GM23338 (cell line): Measurements from ENCODE around the gene EHD4. TPM values are rescaled to one million over a fixed set of nuclear protein-coding genes. Genes with fewer than 3 reads are reported as not detected.

Source experiments
- ATAC-seq: fragments of 200-7000 bp; cut with Tn5 transposase; 3 replicates; pipeline ENCODE4 v1.9.1; 2020
- DNase-seq: peaks from one replicate; pipeline ENCODE4 v3.0.0-alpha.2; 2015; ENCODE audit warnings: low spot score
- H2AFZ ChIP-seq: fragments of 200-600 bp; sonication (generic); 2 replicates; pipeline ENCODE4 v1.8.0; 2016; ENCODE audit warnings: antibody characterized with exemption, mild to moderate bottlenecking, moderate library complexity
- H3F3A ChIP-seq: fragments of 200-600 bp; sonication (generic); replicated peaks from 2 replicates; pipeline ENCODE4 v1.8.0; 2017; ENCODE audit warnings: antibody characterized with exemption, mixed run types, low read depth
- H3K27ac ChIP-seq: fragments of 200-600 bp; sonication (generic); 2 replicates; pipeline ENCODE4 v1.6.1; 2016; ENCODE audit warnings: low read depth
- H3K27me3 ChIP-seq: fragments of 200-600 bp; sonication (generic); 2 replicates; pipeline ENCODE4 v1.8.0; 2016; ENCODE audit warnings: mild to moderate bottlenecking, mixed run types, moderate library complexity; ENCODE audit not compliant: insufficient read depth
- H3K36me3 ChIP-seq: fragments of 200-600 bp; sonication (generic); 2 replicates; pipeline ENCODE4 v1.8.0; 2016; ENCODE audit warnings: mild to moderate bottlenecking; ENCODE audit not compliant: insufficient read depth
- H3K4me1 ChIP-seq: fragments of 200-600 bp; sonication (generic); 2 replicates; pipeline ENCODE4 v1.8.0; 2016; ENCODE audit warnings: mild to moderate bottlenecking, moderate library complexity; ENCODE audit not compliant: insufficient read depth
- H3K4me2 ChIP-seq: fragments of 200-600 bp; sonication (generic); 2 replicates; pipeline ENCODE4 v1.7.1; 2017; ENCODE audit warnings: mixed run types
- H3K4me3 ChIP-seq: fragments of 200-600 bp; sonication (generic); 2 replicates; pipeline ENCODE4 v1.6.1; 2016; ENCODE audit warnings: mixed run types
- H3K79me2 ChIP-seq: fragments of 200-600 bp; sonication (generic); replicated peaks from 2 replicates; pipeline ENCODE4 v1.8.0; 2017; ENCODE audit warnings: mild to moderate bottlenecking; ENCODE audit not compliant: insufficient read depth
- H3K9me2 ChIP-seq: fragments of 200-600 bp; sonication (generic); 2 replicates; pipeline ENCODE4 v1.8.0; 2017; ENCODE audit not compliant: insufficient read depth
- H4K20me1 ChIP-seq: fragments of 200-600 bp; sonication (generic); replicated peaks from 2 replicates; pipeline ENCODE4 v1.8.0; 2017; ENCODE audit warnings: mild to moderate bottlenecking; ENCODE audit not compliant: insufficient read depth
- H3K27ac Mint-ChIP-seq: 2 replicates; pipeline ENCODE4 v1.8.0; 2020; ENCODE audit warnings: inconsistent platforms, mild to moderate bottlenecking, moderate library complexity, mixed read lengths
- H3K27me3 Mint-ChIP-seq: 3 replicates; pipeline ENCODE4 v1.8.0; 2022; ENCODE audit warnings: low read depth, mild to moderate bottlenecking, moderate library complexity, mixed read lengths, inconsistent platforms; ENCODE audit not compliant: insufficient read depth, poor library complexity
- H3K36me3 Mint-ChIP-seq: 3 replicates; pipeline ENCODE4 v1.8.0; 2021; ENCODE audit warnings: low read depth, mild to moderate bottlenecking, inconsistent platforms, moderate library complexity, mixed read lengths
- H3K4me1 Mint-ChIP-seq: 3 replicates; pipeline ENCODE4 v1.8.0; 2020; ENCODE audit warnings: mild to moderate bottlenecking, inconsistent platforms, mixed read lengths
- H3K4me3 Mint-ChIP-seq: 3 replicates; pipeline ENCODE4 v1.8.0; 2021; ENCODE audit warnings: moderate library complexity, mild to moderate bottlenecking, inconsistent platforms, mixed read lengths
- H3K9me3 Mint-ChIP-seq: 3 replicates; pipeline ENCODE4 v1.8.0; 2020; ENCODE audit warnings: moderate library complexity, mild to moderate bottlenecking, inconsistent platforms, mixed read lengths
- CREB1 ChIP-seq: fragments of 250-450 bp; sonication (Bioruptor Pico); IDR thresholded peaks from 2 replicates; pipeline ENCODE4 v1.5.0; 2020; ENCODE audit warnings: low read depth, mild to moderate bottlenecking, moderate library complexity
- CTCF ChIP-seq, 2 experiments: fragments of 200-600 bp in 1 of 2; sonication (generic) in 1 of 2; conservative IDR thresholded peaks; 2 replicates each; pipeline versions ENCODE4 v1.5.1 to v1.6.1; 2016 to 2017; ENCODE audit warnings: antibody characterized with exemption in 2 of 2, low read depth in 2 of 2, mild to moderate bottlenecking in 2 of 2, moderate library complexity in 1 of 2
- ETS1 ChIP-seq: IDR thresholded peaks from 2 replicates; pipeline ENCODE4 v1.6.1; 2016; ENCODE audit warnings: antibody characterized with exemption
- EZH2 ChIP-seq: fragments of 200-600 bp; sonication (generic); IDR thresholded peaks from one replicate; pipeline ENCODE4 v1.8.0; 2017; ENCODE audit warnings: antibody characterized with exemption, mild to moderate bottlenecking, low read depth; ENCODE audit not compliant: unreplicated experiment
- EZH2phosphoT487 ChIP-seq: fragments of 200-600 bp; sonication (generic); IDR thresholded peaks from one replicate; pipeline ENCODE4 v1.8.1; 2018; ENCODE audit warnings: antibody characterized with exemption; ENCODE audit not compliant: unreplicated experiment
- JUNB ChIP-seq: IDR thresholded peaks from one replicate; pipeline ENCODE4 v1.6.1; 2016; ENCODE audit warnings: antibody characterized with exemption; ENCODE audit not compliant: unreplicated experiment
- NANOG ChIP-seq: IDR thresholded peaks from 2 replicates; pipeline ENCODE4 v1.6.1; 2016; ENCODE audit warnings: antibody characterized with exemption, borderline replicate concordance
- POLR2AphosphoS5 ChIP-seq: IDR thresholded peaks from 2 replicates; pipeline ENCODE4 v1.6.1; 2016; ENCODE audit warnings: antibody characterized with exemption, low read depth
- REST ChIP-seq: IDR thresholded peaks from one replicate; pipeline ENCODE4 v1.6.1; 2018; ENCODE audit warnings: antibody characterized with exemption; ENCODE audit not compliant: unreplicated experiment
- STAT1 ChIP-seq: IDR thresholded peaks from one replicate; pipeline ENCODE4 v1.6.1; 2016; ENCODE audit warnings: antibody characterized with exemption; ENCODE audit not compliant: unreplicated experiment
- ZNF114 ChIP-seq: fragments of 250-450 bp; sonication (Bioruptor Pico); IDR thresholded peaks from 2 replicates; pipeline ENCODE4 v1.5.0; 2020; ENCODE audit warnings: mild to moderate bottlenecking, moderate library complexity
- ZNF331 ChIP-seq: fragments of 250-450 bp; sonication (Bioruptor Pico); IDR thresholded peaks from 2 replicates; pipeline ENCODE4 v1.5.0; 2020; ENCODE audit warnings: low read depth, mild to moderate bottlenecking, moderate library complexity
- polyA plus RNA-seq: library from polyadenylated mRNA; unstranded; fragments of >200 nt; fragmentation: Nextera tagmentation; extraction: Ambion mirVana; gene quantifications from 2 replicates; pipeline ENCODE4 v1.2.1, GENCODE V29; 2016
- total RNA-seq: library from RNA; depleted of rRNA; stranded (reverse); fragments of >200 nt; shearing (Covaris generic); gene quantifications from 2 replicates; pipeline ENCODE4 v1.2.3, GENCODE V29; 2014

Gene EHD4
- total and polyA plus RNA-seq, 2 experiments from 2014 or later, result 13.0 to 31.0 TPM

- Histone ChIP-seq H3K27me3 (no peaks in the 10 kb centered on the region), H3K79me2 (peaks cover 62% of the 10 kb centered on the region), H3K36me3 (peaks cover 8% of the 10 kb centered on the region), H4K20me1 (peaks cover 24% of the 10 kb centered on the region), H3K4me1 (peaks cover 5% of the 10 kb centered on the region), H3K4me2 (no peak overlapping the region), H3K9me2 (no peaks in the 10 kb centered on the region), H3K27ac (no peak overlapping the region), H3F3A (no peaks in the 10 kb centered on the region), H3K4me3 (no peak overlapping the region), H2AFZ (no peak overlapping the region)
- Mint-ChIP-seq H3K27me3 (peaks cover 13% of the 10 kb centered on the region), H3K36me3 (peaks cover 23% of the 10 kb centered on the region), H3K4me3 (no peak overlapping the region), H3K4me1 (peaks cover 13% of the 10 kb centered on the region; the same call in 2 of the 3 replicates), H3K9me3 (no peaks in the 10 kb centered on the region), H3K27ac (0 out of 2 replicates have a peak overlapping the region, but pooled peaks have one; percentile 48)
- ATAC-seq (peak; percentile 94), DNase-seq (peak; percentile 67)
- TF ChIP-seq STAT1 (no peak), CTCF (conservative IDR thresholded peaks at IDR 0.05; ENCODE audit: low read depth in 2 of 2) (peak in 1 of 2 experiments; percentile 31; a peak in 3 of 4 replicates), ZNF331 (CRISPR knock-in tag) (no peak)
Measured at GRCh38 chr15:41955807-41956525, 16.4 kb downstream of the EHD4 start.

- Histone ChIP-seq H3K27me3 (no peaks in the 10 kb centered on the region), H3F3A (no peaks in the 10 kb centered on the region), H3K9me2 (no peaks in the 10 kb centered on the region), H3K36me3 (peaks cover 9% of the 10 kb centered on the region), H3K79me2 (peaks cover 53% of the 10 kb centered on the region), H2AFZ (no peak overlapping the region), H3K4me3 (no peak overlapping the region), H3K4me1 (peaks cover 11% of the 10 kb centered on the region), H3K27ac (no peak overlapping the region), H4K20me1 (peaks cover 28% of the 10 kb centered on the region), H3K4me2 (no peak overlapping the region)
- Mint-ChIP-seq H3K9me3 (no peaks in the 10 kb centered on the region), H3K27ac (no peak overlapping the region), H3K4me3 (no peak overlapping the region), H3K36me3 (peaks cover 24% of the 10 kb centered on the region), H3K4me1 (peaks cover 18% of the 10 kb centered on the region; the same call in 2 of the 3 replicates), H3K27me3 (peaks cover 13% of the 10 kb centered on the region)
- ATAC-seq, result no peak
- no peak for DNase-seq
- TF ChIP-seq REST (no peak), ZNF114 (CRISPR knock-in tag) (no peak), CREB1 (no peak), ZNF331 (CRISPR knock-in tag) (no peak), STAT1 (no peak), CTCF (conservative IDR thresholded peaks at IDR 0.05; ENCODE audit: low read depth in 2 of 2) (no peak), EZH2phosphoT487 (no peak), EZH2 (no peak), POLR2AphosphoS5 (no peak), JUNB (no peak), NANOG (no peak), ETS1 (no peak)
Measured at GRCh38 chr15:41955100-41955499, 17.3 kb downstream of the EHD4 start.
